GM18519 (cell line): Measurements from ENCODE around the gene RNF157.
A peak's percentile ranks its signal among the peaks of the same experiment; 100 is the strongest.
"Not testable (repeated sequence)": the region's sequence is repeated elsewhere in the genome, so short reads cannot be mapped to it uniquely, and the experiment has no call there.

Experiments
- ATAC-seq: cut with Tn5 transposase; IDR thresholded peaks from one replicate; pipeline ENCODE4 v1.9.1; 2021; ENCODE audit warnings: mild to moderate bottlenecking, moderate library complexity; ENCODE audit not compliant: unreplicated experiment, low FRiP score

Gene RNF157

DNA sequence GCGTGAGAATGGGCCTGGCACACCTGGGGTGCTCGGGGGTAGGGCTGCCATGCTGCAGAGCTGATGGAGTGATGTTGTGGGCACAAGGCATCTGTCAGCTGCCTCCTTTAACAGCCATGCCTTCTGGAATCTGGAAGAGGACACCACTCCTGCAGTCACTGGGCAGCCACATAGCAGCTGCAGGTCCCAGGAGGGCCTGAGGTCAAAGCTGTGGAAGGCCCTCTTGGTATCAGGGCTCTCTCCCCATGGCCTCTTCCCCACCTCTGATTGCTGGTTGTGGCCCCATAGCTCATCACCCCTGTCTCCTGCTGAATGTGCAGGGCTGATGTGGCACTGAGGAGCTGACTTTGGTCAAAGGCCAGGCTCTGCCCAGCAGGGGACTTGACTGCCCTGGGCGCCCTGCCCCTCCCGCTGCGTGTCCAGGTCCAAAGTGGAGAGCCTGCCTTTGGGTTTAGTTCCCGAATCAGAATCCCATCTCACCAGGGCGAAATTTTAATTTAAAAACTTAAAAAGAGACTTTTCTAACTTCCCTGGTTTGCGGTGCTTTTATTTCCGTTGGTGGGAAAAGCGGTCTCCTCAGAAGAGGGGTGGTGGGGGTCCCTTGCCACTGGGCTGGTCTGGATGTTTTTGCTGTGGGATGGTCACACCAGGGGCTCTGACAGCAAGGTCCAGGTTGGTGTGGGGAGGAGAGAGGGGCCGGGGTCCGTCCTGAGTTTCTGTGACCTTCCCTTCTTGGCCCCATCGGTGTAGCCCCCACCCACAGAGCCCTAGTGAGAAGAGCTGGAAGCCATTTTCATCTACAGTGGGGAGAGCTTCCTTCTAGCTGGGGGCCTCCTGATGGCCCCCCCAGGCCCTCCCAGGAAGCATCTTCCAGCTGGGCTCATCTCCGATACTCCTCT is 30.7 kb upstream of the RNF157 start:
- ATAC-seq = no peak

DNA sequence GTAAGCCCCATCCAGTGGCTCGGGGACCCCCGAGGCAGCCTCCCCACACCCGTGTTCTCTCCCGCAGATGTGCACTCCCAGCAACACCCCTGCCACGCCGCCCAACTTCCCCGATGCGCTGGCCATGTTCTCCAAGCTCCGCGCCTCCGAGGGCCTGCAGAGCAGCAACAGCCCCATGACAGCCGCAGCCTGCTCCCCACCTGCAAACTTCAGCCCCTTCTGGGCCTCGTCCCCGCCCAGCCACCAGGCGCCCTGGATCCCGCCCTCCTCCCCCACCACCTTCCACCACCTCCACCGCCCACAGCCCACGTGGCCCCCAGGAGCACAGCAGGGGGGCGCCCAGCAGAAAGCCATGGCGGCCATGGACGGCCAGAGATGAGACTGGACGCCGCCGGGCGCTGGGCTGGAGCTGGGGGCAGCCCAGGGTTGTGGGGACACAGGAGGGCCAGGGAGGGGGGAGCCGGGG is 29.9 kb upstream of the RNF157 start:
- no peak for ATAC-seq

DNA sequence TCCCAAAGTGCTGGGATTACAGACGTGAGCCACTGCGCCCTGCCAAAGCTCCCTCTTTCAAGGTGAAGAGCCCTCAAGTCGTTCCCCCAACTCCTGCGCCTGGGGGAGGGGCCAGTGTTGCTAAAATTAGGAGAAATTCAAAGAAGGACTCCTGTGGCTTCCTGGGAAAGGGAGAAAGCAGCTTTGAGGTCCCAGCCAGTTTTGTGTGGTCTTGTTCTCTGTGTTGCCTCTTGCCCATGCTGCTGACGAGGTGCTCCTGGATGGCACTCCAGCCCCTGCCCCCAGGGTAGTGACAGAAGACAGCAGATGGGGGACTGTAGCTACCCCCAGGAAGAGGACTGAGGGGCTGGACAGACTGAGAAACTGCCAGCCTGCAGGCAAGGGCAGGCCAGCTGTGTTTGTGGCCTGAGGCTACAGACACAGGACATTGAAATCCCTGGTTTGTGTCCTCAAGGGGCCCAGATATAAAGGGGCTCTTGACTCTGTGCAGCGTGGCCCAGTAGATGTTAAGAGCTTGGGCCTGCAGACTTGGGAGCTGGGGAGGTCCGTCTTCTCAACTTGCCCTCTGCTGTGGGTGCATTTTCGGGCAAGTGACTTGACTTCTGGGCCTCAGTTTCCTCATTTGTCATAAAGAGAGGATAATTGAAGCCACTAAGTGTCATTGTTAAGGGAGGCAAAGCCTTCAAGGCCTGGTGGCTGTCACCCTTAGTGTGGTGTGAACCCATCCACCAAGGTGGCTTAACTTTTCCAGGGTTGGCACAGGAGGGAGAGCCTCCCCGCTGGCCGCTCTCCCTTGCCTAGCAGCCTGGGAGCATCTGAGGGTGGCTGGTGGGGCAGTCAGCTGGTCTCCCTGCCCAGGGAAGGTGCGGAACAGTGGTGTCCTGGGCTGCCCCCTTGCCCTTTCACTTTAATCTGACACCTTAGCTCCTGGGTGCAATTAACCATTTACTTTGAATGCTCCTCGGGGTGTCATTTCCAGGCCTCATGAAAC is 29.0 kb upstream of the RNF157 start:
- no peak for ATAC-seq

DNA sequence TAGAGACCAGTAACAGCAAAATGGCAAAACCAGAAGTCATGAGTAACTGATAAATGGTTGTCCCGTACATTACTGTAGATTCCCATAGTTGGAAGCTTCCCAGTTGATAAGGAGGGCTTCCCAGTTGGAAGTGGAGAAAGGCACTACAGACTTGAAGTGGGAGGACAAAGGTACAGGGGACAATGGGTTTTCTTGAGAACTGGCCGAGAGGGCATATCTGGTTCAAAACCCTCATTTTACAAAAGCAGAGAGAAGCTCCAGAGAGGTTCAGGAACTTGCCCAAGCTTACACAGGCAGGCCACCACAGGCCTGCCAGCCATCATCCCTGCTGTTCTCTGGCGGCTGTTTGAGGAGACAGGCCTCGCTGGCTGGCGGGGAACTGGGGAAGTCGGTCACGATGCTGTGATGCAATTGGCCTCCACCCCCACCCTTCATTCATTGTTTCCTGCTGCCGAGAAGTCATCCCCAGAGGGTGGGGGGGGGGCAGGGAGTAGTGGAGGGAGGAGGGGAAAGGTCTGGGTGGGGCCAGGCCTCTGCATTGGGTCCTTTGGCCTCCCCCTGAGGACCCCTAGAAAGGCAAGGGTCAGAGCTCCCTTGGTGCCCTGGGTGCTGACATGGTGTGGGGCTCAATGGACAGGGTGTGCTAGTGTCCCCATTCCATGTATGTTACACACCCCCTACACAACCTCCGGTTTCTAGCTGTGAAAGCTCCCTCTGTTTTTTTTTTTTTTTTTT is 27.9 kb upstream of the RNF157 start:
- no peak for ATAC-seq

DNA sequence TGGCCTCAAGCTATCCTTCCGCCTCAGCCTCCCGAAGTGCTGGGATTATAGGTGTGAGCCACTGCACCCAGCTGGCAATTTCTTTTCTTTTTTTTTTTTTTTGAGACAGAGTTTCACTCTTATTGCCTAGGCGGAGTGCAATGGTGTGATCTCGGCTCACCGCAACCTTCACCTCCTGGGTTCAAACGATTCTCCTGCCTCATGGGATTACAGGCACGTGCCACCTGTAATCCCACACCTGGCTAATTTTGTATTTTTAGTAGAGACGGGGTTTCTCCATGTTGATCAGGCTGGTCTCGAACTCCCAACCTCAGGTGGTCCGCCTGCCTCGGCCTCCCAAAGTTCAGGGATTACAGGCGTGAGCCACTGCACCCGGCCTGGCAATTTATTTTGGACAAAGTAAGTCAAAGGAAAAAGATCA is 27.3 kb upstream of the RNF157 start:
- not testable (repeated sequence) for ATAC-seq

DNA sequence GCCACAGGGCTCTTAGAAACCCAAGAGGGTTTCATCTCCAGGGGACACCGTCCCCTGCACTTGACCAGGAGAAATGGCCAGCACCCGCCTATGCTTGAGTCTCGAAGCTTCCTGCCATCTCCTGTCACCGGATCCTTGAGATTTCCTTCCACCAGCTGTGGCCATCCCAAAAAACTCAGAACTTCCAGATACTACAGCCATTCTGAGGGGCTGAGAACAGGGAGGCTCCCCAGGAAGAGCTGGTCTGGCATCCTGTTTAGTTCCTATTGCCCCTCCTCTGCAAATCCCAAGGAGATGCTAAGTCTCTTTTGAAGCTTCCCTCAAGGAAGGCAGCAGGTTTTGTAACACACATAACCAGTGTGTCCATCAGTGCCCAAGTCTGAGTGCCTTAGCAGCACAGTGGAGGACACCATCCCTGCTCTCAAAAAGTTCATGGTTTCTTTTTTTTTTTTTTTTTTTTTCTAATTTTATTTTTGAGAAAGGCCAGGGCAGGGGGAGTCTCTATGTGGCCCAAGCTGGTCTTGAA is 26.8 kb upstream of the RNF157 start:
- no peak for ATAC-seq

DNA sequence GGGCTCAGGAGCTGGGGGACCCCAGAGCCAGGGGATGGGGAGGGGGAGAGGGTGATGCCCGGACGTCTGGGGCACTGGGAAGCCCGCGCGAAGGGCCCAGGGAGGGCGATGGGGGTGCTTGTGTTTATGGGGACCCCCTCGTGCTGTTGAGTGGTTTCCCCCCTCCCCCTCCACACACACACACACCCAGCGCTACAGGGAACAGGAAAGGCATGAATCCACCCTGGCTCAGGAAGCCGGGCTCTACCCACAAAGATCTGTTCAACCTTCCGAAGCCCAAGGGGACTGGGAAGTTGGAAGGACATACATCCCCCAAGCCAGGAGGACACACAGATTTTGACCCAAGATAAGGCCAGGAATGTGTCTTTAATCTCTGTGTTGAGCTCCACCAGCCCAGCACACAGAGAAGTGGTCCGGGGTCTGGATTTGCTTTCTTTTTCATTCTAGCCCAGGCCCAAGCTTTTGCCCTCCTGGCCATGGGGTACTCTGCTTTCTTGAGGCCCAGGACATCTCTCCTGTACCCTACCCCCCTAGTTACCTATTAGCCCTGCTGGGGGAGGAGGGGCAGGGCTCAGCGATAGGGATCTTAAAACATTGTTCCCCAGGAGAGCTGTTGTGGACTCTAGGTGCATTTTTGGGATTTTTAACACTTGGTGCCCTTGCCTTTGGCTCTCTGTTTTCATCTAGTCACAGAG is 26.1 kb upstream of the RNF157 start:
- no peak for ATAC-seq

DNA sequence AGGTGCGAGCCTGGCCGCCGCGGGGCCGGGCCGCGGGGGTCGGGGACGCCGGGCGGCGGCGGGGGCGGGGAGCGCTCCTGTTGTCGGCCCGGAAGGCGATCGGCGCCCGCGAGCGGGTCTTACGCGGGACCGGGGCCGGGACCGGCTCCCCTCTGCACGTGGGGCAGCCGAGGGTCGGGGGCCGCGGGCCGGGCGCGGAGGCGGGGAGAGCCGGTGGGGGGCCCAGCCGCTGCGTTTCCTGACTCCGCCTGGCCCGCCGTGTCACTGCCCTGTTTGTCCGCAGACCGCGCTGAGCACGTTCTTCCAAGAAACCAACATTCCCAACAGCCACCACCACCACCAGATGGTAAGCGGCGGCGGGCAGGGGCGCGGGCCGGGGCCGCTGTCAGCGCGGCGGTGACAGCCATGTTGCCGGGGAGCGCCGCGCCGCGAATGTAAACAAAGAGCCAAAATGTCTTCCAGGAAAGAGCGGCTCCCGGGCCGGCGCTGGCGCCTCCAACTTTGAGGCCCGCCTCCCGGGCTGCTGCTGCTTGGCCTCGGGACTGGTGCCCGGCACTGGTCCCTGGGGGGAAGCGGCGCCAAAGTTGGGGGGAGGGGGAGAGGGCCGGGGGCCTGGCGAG is 25.4 kb upstream of the RNF157 start:
- no peak for ATAC-seq

DNA sequence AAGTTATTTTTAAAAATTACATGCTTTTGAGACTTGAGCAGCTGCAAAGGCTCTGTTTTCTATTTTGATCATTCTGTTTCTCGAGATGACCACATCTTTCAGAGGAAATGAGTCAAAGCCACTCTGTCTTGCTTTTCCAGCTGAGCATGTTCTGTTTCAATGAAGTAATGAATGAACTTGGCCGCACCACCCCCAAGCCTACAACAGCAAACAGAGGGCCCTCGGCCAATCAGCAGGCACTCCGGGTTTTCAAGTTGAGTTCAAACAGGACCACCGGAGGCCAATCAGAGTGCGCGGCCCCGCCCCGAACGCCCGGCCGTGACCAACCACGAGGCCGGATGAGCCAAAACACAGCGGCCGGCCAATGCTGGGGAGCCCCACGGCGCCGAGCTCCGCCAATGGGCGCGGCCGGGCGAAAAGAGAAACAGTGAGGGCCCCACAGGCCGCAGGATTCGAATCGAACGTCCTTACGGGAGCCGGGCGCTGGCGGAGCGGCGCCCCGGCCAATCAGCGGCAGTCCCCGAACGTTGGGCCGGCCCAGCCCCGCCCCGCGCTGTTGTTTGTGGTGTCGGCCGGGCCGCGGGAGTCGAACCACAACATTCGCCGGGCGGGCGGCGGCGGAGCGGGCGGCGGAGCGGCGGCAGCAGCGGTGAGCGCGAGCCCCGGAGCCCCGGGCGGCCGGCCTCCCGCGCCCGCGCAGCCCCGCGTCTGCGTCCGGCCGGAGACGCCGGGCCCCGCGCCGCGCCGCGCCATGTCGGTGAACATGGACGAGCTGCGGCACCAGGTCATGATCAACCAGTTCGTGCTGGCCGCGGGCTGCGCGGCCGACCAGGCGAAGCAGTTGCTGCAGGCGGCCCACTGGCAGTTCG is 24.7 kb upstream of the RNF157 start, which contains the start of gene UBALD2:
TSS of gene UBALD2 (plus strand) at position 594 of the 869 bp plus-strand sequence. CDS start at position 752, 158 bp downstream.
- ATAC-seq = peak; percentile 64

DNA sequence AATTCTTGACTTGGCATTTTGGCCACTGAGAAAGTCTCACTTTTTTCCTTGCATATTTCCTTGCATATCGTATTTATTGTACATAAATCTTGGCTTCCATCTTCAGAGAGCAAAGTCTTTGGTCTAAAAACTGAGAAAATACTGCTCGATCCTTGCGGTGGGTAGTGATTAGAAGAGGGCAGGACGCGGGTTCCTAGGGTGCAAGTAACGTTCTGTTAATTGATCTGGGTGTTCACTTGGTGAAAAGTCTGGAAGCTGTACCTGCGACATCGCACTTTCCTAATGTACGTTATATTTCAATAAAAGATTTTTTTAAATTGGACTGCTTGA is 24.1 kb upstream of the RNF157 start:
- ATAC-seq = no peak

DNA sequence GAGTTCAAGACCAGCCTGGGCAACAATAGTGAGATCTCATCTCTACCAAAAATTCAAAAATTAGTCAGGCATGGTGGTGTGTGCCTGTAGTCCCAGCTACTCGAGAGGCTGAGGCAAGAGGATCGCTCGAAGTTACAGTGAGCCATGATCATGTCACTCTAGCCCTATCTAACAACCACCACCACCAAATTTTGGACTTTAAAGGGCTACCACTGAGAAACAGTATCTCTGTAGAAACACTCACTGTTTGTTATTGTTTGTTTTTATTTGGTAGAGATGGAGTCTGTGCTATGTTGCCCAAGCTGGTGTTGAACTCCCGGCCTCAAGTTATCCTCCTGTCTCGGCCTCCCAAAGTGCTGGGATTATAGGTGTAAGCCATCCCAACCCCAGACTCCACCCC is 23.6 kb upstream of the RNF157 start:
- no peak for ATAC-seq

DNA sequence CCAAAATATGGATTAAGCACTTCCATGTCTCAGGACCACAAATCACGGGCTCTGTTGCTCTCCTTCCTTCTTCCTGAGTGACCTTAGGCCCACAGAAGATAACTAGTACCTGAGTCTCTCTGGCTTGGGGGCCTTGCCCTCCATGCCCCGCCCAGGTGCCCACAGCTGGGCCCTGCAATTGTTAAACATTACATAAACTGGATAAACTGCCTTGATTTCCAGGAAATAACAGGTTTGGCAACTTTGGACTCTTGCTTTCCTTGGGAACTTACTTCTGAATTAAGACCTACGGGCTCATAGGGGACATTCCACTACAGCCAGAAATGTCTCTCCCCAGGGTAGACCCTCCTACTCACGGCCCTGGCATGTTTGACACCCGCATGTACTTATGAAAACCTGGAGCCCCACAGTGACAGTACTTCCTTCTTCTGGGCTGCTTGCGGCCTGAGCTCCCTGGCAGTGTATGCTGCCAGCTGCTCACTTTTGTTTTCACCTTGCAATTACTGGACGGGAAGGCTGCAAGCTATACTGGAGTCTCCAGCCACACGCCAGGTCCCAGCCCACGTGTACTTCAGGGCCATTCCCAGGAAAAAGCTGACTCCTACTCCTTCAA is 22.5 kb upstream of the RNF157 start:
- ATAC-seq = no peak

DNA sequence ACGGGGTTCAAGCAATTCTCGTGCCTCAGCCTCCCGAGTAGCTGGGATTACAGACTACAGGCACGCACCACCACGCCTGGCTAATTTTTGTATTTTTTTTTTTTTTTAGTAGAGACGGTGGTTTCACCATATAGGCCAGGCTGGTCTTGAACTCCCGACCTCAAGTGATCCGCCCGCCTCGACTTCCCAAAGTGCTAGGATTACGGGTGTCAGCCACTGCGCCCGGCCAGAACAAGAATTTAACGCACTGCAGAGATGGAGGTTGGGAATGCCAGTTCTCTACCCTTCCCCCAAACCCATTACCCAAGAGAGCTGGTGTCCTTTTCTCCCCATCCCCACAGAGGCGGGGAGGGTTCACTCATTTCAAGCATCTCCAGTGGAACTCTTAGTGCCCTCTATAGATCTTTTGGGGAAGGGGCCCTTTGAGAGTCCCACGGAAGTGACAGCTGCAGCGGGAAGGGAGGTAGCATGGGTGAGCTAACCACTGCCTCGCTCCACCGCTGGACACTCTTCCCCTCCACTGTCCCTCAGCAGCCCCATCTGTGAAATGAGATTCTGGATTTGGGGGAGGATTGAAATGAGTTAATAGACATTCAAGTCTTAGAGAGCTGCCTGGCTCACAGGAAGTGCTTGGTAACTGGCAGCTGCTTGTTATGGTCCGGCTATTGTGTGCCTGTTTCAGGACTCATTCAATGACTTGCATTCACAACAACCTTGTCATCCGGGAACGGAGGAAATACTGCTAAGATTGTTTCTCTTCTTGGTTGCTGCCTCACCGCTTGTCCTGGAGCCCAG is 21.3 kb upstream of the RNF157 start:
- ATAC-seq = no peak

DNA sequence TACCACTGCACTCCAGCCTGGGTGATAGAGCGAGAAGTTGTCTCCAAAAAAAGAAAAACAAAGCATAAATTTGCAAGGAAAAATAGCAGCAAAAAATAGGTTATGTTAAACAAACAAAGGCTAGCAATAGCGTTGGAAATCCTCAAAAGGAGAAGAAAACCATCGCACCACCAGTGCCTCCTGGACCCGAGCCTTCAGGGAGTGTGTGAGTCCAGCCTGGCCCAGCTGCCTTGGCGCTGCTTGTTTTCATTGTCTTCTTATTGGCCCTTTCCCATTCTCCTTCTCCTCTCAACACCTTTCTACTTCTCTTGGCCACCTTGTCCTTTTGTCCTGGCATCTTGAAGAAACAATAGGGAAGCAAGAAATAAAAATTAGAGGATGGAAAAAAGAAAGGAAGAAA is 20.4 kb upstream of the RNF157 start:
- ATAC-seq = no peak

DNA sequence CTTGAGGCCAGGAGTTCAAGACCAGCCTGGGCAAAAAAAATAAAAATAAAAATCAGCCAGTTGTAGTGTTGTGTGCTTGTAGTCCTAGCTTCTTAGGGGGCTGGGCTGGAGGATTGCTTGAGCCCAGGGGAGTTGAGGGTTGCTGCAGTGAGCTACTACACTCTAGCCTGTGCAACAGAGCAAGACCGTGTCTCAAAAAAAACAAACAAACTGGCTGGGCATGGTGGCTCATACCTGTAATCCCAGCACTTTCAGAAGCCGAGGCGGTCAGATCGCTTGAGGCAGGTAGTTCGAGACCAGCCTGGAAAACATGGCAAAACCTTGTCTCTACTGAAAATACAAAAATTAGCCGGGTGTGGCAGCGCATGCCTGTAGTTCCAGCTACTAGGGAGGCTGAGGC is 19.9 kb upstream of the RNF157 start:
- no peak for ATAC-seq

DNA sequence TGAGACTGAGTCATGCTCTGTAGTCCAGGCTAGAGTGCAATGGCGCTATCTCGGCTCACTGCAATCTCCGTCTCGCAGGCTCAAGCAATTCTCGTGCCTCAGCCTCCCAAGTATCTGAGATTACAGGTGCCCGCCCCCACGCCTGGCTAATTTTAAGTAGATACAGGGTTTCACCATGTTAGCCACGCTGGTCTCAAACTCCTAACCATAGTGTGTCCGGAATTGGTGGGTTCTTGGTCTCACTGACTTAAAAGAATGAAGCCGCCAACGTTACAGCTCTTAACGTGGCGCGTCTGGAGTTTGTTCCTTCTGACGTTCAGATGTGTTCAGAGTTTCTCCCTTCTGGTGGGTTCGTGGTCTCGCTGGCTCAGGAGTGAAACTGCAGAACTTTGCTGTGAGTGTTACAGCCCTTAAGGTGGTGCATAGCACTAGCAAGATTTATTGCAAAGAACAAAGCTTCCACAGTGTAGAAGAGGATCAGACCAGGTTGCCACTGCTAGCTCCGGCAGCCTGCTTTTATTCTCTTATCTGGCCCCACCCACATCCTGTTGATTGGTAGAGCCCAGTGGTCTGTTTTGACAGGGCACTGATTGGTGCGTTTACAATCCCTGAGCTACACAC is 16.2 kb upstream of the RNF157 start:
- ATAC-seq = not testable (repeated sequence)
